GM21576 (cell line): ENCODE data around the gene ARHGEF3.

Source experiments
- ATAC-seq: cut with Tn5 transposase; IDR thresholded peaks from one replicate; pipeline ENCODE4 v1.9.1; 2021; ENCODE audit warnings: mild to moderate bottlenecking, moderate library complexity; ENCODE audit not compliant: unreplicated experiment

ARHGEF3 gene

GRCh38 chr3:56823984-56824703, 22.4 kb upstream of the ARHGEF3 start:
- no peak for ATAC-seq

- ATAC-seq = no peak
Measured at GRCh38 chr3:56823421-56823926, 21.7 kb upstream of the ARHGEF3 start.

GRCh38 chr3:56822501-56822900, 20.8 kb upstream of the ARHGEF3 start:
- ATAC-seq = no peak

- no peak for ATAC-seq
Measured at GRCh38 chr3:56819016-56819809, 17.5 kb upstream of the ARHGEF3 start.

GRCh38 chr3:56818156-56818985, 16.6 kb upstream of the ARHGEF3 start:
- no peak for ATAC-seq

GRCh38 chr3:56817646-56818045, 15.9 kb upstream of the ARHGEF3 start:
- ATAC-seq = no peak

- no peak for ATAC-seq
Measured at GRCh38 chr3:56816061-56816460, 14.3 kb upstream of the ARHGEF3 start.

GRCh38 chr3:56815589-56815988, 13.8 kb upstream of the ARHGEF3 start:
- ATAC-seq = no peak

- no peak for ATAC-seq
Measured at GRCh38 chr3:56813653-56813960, 11.9 kb upstream of the ARHGEF3 start.

GRCh38 chr3:56812754-56813652, 11.3 kb upstream of the ARHGEF3 start:
- no peak for ATAC-seq

- no peak for ATAC-seq
Measured at GRCh38 chr3:56811546-56812202, 9.9 kb upstream of the ARHGEF3 start.

GRCh38 chr3:56810577-56811545, 9.1 kb upstream of the ARHGEF3 start:
- no peak for ATAC-seq

GRCh38 chr3:56806407-56806806, 4.7 kb upstream of the ARHGEF3 start:
- ATAC-seq = no peak

GRCh38 chr3:56802790-56803189, 1.0 kb upstream of the ARHGEF3 start:
- no peak for ATAC-seq

- no peak for ATAC-seq
Measured at GRCh38 chr3:56802378-56802745, 613 bp upstream of the ARHGEF3 start.

- ATAC-seq = peak; percentile 5
Measured at GRCh38 chr3:56800832-56801661, 702 bp downstream of the ARHGEF3 start.

GRCh38 chr3:56800130-56800831, 1.5 kb downstream of the ARHGEF3 start:
- peak; percentile 36 for ATAC-seq
